Frontal cortex (tissue), 4 donors: ENCODE results near the gene EXOSC2. TPM values are rescaled to one million over a fixed set of nuclear protein-coding genes. Genes with fewer than 3 reads are reported as not detected.

ENCODE experiments used
- DNase-seq, 2 donors: peaks; one replicate each; pipeline ENCODE4 v3.0.0; 2012; ENCODE audit warnings: low spot score in 2 of 2
- FAIRE-seq: peaks from 2 replicates; lab custom pipeline; 2012; peaks lifted over from hg19 to GRCh38; lab: Jason Lieb, UNC
- total RNA-seq: library from RNA; depleted of rRNA; stranded (reverse); fragments of >200 nt; gene quantifications from one replicate; pipeline ENCODE4 v1.2.3, GENCODE V29; 2014
- donor health status: control.
- donor health status: control.
- donor health status: control.

EXOSC2 gene
- total RNA-seq, 1 donor from 2014 or later, result 48.5 TPM

DNA sequence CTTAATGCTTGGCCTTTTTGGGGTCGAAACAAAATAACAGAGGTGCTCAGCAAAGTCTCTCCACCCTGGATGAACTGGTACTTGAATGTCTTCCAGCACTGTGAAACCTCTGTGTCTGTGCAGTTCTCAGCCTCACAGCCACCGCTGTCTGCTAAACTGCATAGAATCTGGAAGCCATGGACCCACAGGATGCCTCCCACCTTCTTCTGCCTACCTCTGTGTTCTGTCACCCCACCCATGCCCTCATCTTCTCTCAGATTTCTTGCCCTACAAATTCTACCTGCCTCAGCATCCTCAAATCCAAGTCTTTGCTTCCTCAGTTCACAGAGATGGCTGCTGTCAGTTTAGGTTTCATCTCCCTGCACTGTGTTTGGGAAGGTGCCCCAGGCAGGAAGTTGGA is 35.6 kb downstream of the EXOSC2 start:
- DNase-seq (no peak), FAIRE-seq (no peak)

DNA sequence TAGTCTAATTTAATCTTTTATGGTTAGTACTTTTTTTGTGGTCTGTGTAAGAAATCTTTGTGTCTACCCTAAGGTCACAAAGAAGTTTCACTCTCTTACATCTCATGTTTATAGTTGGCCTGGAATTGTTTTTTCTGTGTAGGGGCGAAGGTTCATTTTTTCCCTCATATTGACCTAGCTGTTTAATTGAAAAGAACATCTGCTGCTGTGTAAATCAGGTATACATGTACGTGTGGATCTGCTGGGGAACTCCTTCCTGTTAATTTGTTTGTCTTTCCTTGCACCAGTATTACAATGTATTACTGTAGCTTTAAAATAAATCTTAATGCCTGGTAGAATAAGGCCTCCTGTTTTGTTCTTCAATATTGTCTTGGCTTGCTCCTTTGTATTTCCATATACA is 37.8 kb downstream of the EXOSC2 start:
- FAIRE-seq (no peak), DNase-seq (no peak)

DNA sequence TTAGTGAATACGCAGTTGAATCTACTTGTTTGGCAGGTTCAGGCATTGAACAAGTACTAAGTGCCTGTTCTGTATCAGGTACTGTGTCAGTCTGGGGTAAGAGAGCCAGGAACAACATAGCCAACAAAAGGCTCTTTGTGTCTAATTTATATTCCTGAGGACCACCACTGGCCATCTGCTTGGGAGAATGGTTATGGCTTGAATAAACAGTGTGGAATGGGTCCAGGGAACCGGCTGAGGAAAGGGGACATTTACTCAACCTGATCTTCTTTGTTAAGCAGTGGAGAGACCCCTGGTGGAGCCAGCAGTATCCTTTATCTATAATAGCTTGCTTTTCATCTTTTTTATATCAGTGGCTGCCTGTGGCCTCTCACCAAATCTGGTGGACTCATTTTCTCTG is 38.6 kb downstream of the EXOSC2 start:
- DNase-seq, result no peak
- no peak for FAIRE-seq

DNA sequence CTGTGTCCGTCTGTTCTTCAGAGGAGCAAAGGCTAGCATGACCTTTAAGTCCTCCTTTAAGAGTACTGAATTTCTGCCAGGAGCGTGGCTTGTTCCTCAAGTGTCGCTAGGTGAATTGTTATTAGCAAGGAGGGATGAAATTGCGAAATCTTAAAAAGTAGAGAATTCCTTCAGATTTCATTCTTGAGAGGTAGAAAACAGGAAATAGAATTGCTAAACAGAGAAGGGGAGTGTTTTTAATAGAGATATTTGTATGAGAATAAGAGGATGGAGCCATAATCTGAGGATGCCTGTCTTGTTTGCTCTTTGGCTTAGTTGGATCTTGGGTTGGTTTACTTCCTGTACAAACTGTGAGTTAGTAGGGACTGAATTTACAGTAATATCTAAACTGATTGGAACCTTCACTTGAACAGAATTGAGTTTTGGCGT is 39.2 kb downstream of the EXOSC2 start:
- FAIRE-seq (no peak), DNase-seq (no peak)

DNA sequence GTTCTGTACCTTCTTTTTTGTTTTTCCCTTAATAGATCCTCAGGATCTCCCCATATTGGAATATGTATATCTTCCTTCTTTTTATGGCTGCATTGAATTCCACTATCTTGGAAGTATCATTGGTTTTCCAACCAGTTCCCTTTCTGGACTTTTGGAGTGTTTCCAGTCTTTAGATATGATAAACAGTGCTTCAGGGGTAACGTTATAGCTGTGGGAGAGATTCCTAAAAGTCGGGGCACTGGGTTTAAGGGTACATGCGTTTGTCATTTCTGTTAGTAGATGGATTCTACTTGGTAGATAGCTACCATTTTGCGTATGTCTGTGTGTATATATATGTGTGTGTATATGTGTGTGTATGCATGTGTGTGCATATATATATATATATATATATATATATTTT is 42.0 kb downstream of the EXOSC2 start:
- FAIRE-seq, result no peak
- DNase-seq, result no peak

DNA sequence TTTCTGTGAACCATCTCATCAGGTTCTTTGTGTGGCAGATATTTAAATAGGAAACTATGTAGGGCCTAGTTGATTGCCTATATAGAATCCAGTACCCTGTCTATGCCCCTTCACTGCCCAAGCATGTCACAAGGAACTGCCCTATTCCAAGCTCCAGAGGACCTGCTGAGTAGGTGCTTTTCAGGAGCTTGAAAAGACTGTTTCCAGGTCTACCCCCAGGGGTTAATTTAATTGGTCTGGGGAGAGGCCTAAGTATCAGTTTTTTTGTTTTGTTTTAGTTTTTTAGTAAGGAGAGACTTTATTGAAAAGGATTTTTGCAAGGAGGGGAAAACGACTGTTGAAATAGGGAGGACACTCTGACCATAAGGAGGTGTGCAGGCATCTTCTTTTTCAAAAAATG is 43.3 kb downstream of the EXOSC2 start:
- DNase-seq, result no peak
- FAIRE-seq, result no peak

DNA sequence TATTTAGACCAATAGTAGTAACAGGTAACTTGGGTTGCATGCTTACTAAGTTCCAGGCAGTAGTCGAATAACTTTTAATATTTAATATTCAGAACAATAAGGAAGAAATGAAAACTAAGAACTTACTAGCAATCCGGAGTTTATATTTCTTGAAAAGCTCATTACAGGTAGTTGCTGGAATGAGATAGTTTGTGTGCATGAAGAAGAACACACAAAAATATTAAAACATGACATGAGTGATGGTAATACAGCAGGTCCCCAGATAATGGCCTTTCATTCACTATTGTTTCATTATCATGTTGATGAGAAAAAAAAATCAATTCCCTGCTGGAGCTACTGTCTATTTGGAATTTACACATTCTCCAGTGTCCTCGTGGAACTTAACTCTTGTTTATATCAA is 44.7 kb downstream of the EXOSC2 start:
- no peak for DNase-seq
- no peak for FAIRE-seq

DNA sequence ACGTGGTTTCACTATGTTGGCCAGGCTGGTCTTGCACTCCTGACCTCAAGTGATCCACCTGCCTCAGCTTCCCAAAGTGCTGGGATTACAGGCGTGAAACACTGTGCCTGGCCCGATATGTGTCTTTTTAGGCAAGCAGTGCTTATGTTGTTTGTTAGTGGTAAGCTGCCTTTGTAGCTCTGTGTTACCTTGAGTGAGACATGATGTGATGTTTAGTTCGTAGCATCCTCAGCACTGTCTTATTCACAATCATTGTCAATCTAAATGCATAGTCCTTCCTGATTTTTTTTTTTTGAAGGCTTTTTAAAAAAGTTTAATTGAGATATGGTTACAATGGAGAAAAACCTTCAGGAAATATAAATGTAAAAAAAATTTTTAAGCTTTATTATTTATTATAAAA is 45.5 kb downstream of the EXOSC2 start:
- no peak for FAIRE-seq
- DNase-seq, result no peak

DNA sequence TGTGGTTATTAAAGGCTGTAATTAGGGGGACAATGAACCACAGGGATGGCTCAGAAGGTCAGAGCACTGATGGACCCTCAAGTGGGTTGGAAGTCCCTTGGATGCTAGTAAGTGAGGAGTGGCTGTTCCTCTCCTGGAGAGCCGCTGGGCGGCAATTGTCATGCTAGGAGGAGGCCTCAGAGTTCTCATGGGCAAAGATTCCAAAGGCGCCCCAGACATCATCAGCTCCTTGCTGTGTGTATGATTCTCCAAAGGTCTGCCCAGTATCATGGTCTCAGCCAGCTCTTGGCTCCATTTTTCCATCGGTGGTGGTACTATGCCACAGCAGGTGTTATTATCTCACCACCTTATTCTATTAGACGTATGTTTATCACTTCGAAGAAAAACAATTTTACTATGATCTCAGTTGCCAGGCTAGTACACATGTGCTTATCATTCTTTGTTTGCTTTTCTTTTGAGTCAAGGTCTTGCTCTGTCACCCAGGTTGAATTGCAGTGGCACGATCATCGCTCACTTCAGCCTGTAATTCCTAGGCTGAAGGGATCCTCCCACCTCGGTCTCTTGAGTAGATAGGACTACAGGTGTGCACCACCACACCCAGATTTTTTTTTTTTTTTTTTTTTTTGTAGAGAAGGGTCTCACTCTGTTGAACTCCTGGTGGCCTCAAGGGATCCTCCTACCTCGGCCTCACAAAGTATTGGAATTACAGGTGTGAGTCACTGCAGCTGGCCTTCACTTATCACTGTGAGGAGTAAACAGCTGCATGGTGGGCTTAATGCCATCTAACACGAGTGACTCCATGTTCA is 46.8 kb downstream of the EXOSC2 start:
- DNase-seq (no peak), FAIRE-seq (no peak)

DNA sequence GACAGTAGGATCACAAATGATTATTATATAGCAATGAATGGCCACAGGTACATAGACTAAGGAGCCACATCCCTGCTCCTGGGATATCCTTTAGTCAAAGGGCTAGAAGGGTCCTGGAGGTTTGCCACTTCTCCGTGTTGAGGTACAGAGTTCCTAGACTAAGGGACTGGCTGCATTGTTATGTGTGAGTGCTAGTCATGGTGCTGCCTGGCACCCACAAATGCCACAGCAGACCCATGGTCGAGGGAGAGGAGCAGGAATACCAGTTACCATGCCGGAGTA is 47.4 kb downstream of the EXOSC2 start:
- DNase-seq (no peak), FAIRE-seq (no peak)

DNA sequence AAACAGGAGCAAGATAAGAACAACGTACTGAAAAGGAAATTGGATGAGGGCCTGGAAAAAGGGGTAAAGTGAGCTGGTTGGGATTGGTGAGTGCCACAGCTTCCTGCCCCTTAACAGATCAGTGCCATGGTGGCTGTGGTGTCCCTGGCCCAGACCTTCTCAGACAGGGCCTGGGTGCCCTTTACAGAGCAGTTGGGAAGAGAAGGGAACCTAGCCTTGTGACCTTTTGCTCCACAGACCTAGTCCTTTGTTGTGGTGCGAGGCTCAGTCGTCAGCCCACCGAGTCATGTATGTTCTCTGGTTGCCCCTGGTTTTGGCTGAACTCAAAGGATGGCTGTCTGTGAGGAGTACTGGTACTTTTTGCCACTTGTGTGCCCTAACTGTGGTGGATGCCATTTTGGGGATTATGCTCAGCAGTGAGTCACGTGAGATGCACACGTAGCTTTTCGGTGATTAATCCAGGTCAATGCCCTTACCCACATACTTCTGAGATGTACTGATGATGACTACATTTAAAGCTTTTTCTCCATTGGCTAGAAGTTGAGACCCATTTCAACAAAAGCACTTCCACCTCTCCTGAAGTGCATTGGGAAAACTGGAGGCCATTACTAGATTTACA is 48.4 kb downstream of the EXOSC2 start:
- FAIRE-seq, result no peak

DNA sequence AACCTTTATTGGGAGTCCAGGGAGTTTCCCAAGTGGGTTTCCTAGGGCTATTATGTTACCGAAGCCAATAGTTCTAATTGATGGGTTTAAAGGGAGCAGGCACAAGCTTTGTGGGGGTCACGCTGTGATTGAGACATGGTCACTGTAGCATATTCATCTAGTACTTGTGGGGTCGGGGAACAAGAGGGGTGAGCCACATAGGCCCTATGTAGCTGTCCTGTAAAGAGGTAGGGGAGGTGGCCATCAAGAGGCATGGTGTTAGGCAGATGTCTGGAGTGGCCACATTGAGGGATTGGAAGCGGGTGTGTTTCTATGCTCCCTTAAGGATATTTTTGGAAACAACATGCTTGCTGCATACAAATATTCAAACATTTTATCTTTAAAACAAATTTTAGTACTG is 50.1 kb downstream of the EXOSC2 start:
- DNase-seq (no peak), FAIRE-seq (no peak)

More for the DNA sequence above, 48.4 kb downstream of the EXOSC2 start:
- DNase-seq, result no peak

DNA sequence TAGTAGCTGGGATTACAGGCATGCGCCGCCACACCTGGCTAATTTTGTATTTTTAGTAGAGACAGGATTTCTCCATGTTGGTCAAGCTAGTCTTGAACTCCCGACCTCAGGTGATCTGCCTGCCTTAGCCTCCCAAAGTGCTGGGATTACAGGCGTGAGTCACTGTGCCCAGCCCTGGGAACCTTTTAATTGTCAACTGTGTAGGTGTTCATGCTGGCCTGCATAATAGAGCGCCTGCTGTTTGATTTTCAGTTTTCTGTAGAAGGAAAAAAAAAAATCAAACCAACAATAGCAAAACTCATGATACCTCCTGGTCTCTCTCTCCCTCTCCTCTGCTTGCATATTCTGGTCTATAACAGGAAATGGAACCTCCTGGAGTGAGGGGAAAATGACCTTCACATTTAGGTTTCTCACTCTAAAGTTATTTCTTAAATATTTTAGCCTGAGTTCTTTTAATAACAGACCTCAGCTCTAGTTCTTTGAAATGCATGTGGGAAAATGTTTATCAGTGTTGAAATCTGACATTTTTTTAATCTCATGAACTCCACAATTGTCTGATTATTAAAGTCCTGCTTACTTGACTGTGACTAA is 51.7 kb downstream of the EXOSC2 start:
- DNase-seq (no peak), FAIRE-seq (no peak)

DNA sequence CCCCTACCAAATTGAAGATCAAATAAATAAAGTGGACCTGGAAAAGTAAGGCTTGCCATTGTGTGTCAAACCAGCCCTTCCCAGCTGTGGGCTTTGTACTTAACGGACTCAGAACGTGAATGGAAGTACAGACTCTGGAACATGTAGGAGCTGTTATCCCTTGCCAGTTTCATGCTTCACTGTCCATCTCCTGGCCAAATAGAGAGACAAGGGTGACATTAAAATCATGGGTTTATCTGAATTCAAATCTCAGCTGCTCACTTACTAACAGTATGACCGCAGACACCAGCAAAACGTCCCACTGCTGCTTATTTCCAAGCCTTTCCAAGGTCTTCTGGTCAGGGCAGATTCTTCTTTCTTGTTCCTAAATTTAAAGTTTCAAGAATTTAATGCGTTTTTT is 52.2 kb downstream of the EXOSC2 start:
- FAIRE-seq, result no peak
- DNase-seq, result no peak

DNA sequence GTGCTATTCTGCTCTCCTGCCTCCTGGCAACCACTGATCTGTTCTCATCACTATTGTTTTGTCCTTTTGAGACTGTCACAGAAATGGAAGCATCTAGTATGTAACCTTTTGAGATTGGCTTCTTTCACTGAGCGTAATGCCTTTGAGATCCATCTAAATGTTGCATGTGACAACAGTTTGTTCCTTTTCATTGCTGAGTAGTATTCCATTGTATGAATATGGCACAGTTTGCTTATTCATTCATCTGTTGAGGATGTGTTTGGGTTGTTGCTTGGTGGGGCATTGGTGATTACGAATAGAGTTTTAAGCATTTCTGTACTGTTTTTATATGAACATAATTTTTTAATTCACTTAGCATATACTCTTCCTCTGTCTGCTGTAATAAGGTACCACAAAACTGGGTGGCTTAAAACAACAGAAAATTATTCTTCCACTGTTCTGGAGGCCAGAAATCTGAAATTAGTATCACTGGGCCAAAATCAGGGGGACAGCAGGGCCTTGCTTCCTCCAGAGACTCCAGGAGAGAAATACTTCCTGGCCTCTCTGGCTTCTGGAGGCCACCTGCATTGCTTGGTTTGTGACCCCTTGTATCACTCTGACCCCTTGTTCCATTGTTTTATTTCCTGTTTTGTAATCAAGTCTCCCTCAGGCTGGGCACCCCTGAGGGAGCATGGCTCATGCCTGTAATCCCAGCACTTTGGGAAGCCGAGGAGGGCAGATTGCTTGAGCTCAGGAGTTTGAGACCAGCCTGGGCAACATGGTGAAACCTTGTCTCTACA is 53.0 kb downstream of the EXOSC2 start:
- no peak for DNase-seq
- FAIRE-seq, result no peak

DNA sequence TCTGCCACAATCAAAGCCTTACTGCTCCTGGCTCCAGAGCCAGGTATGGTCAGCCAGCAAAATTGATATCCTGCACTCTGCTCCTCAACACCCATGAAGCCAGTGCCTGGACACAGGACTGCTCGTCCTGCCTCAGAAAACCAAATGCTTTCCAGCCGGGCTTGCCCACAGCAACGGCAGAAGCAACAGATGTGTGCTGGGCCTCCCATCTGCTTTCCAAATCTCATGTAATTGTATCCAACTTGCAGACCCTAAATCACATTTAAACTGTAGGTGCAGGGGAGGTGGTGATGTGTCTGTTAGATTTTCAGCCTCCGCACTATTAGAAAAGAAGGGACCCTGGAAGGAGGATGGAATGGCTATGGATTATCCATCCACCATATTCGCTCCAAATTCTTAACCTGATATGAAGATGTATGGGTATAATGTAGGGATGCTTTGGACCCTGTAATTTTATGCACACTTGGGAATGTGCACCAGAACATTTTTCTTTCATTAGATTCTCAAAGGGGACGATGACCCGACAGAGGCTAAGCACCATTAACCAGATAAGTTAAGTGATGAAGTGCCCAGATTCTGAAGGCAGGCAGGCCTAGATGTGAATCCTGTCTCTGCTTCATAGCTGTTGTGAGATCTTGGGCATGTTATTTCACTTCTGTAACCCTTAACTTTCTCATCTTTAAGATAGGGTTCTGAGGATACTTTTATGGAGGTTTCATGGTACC is 58.2 kb downstream of the EXOSC2 start:
- no peak for FAIRE-seq

More for the DNA sequence above, 58.2 kb downstream of the EXOSC2 start:
- no peak for DNase-seq
